HG03139 (cell line): ENCODE data around the gene UBR2.
"Not testable (repeated sequence)": the region's sequence is repeated elsewhere in the genome, so short reads cannot be mapped to it uniquely, and the experiment has no call there.

Source experiments
- ATAC-seq: cut with Tn5 transposase; IDR thresholded peaks from one replicate; pipeline ENCODE4 v1.9.1; 2021; ENCODE audit not compliant: unreplicated experiment

UBR2 gene

DNA sequence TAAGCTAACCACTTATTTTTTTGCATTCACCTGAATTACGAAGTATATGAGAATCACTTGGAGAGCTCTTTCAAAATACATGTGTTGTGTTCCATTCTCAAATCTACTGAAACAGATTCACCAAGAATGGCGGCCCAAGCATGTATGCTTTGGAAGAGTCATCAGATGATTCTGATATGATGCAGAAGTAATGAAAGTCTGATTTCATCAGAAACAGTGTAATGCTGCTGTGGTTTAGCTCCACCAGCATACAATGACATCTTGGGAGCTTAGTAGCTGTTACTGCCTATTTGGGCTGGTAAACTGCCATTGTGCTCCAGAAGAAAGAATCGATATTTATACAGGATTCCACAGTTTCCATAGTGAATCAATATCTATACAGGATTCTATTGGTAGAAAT is 52.9 kb downstream of the UBR2 start:
- no peak for ATAC-seq

DNA sequence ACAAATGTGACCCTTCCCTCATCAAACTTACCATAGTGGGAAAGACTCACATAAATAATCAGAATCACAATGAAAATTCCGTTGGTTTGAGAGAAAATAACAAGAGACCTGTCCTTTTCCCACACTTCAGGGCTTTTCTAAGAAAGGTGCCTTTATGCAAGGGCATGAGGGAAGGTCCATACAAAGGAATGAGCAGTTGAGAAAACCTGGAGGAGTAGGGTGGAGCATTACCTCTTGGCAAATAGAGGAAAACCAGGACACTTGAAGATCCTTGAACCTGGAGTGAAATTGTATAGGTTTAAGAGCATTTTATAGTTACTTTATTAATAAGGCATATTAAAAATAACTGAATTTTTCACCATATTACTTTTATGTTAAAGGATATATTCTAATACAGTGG is 54.3 kb downstream of the UBR2 start:
- no peak for ATAC-seq

DNA sequence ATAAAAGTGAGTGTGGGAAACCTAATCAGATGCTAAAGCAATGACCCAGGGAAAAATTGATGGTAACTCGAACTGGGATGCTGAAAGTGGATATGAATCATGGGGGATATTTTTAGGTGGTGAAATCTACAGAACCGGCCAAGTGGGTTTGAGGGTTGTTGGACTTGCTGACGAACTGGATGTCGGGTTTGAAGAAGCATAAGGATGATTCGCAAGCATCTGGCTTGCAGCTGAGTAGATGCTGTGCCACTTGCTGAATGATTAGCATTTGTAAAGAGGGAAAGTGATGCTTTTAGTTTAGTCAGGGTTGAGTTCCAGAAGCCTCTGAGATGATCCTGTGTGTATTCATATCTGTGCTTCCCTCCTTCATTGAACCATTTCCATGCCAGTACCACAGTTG is 54.9 kb downstream of the UBR2 start:
- ATAC-seq: no peak

DNA sequence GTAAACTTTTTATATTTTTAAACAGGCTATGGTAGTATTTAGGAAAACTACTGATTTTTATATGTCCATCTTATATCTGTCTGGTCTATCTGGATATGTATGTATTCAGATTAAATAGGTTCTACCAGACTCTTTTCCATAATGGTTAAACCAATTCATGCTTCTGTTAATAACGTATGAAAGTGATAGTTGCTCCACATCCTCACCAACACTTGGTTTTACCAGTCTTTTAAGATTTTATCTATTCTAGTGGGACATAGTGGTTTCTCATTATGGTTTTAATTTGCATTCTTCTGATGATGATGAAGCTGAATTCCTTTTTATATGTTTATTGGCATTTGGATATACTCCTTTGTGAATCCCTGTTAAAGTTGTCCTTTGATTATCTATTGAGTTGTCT is 56.1 kb downstream of the UBR2 start:
- no peak for ATAC-seq

DNA sequence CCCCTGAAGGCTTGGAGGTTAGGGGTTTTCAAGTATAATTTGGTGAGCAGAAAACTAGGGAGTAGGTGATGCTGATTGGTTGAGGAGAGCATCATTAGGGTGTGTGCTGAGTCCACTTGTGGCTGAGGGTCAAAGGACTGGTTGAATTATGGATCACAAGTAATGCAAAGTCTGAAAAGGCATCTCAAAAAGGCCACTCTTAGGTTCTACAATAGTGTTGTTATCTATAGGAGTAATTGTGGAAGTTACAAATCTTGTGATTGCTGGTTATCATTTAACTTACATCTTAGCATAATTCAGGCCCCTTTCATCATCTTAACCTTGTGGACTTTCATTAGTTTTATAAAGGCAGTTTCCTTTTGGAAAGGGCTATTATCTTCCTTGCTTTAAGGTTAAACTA is 60.8 kb downstream of the UBR2 start:
- ATAC-seq: no peak

DNA sequence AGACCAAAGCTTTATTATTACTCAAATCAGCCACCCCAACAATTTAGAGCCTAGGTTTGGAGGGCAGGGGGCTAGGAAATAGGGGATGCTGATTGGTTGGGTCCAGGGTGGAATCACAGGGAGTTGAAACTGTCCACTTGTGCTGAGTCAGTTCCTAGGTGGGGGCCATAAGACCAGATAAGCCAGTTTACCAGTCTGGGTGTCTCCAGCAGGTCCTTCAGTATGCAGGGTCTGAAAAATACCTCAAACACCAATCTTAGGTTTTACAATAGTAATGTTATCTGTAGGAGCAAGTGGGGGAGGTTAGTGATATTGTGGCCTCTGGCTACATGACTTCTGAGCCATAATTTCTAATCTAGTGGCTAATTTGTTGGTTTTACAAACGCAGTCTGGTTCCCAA is 63.2 kb downstream of the UBR2 start:
- ATAC-seq: no peak

DNA sequence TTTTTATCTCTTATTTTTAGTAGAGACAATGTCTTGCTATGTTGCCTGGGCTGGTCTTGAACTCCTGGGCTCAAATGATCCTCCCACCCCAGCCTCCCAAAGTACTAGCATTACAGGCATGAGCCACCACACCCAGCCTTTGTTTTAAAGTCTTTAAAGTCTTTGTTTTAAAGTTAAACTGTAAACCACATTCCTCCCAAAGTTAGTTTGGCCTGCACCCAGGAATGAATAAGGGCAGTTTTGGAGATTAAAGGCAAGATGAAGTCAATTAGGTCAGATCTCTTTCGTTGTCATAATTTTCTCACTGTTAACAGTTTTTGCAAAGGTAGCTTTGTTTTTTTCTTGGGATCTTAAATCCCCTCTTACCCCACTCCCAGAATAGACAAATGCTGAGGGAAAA is 63.8 kb downstream of the UBR2 start:
- ATAC-seq: no peak

DNA sequence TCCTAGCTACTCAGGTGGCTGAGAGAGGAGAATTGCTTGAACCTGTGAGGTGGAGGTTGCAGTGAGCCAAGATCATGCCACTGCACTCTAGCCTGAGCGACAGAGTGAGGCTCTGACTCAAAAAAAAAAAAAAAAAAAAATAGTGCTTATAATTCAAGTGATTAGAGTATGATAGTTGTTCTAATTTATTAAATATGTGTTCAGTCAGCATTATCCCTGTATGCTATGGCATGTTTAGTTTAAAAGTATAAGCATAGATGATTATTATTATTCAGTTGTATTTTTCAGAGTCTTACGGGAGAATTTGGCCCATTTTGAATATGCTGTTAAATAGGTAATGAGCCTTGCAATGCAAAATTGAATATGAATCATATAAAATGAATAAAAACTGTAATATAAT is 64.8 kb downstream of the UBR2 start:
- ATAC-seq: no peak

DNA sequence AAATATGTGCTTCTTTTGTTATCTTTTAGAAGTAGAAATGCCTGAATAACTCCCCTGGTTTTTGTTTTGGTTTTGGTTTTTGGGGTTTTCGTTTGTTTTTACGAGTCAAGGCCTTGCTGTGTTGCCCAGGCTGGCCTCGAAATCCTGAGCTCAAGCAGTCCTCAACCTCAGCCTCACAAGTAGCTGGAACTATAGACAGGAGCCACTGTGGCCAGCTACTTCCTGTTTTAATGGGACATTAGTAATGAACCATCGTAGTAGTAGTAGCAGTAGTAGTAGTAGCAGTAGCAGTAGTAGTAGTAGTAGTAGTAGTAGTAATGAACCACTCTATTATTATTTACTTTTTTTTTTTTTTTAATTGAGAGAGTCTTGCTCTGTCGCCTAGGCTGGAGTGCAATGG is 66.0 kb downstream of the UBR2 start:
- ATAC-seq: no peak

DNA sequence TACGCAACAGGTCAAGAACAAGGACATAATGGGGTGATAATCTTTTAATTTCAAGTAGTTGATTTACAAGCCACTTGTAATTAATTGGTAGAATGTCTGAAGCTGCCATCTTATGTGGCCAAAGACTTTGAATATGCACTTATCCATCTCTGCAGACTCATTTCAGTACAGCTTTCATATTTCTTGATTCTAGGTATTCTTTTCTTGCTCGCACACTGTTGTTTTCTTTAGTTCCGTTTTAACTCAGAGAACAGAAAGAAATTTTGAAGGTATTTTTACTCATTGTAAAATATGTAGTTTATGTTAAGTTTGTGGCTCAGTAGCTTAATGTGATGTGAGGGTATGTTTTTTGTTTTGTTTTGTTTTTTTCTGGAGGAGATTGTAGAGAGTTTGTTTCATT is 73.9 kb downstream of the UBR2 start:
- no peak for ATAC-seq

DNA sequence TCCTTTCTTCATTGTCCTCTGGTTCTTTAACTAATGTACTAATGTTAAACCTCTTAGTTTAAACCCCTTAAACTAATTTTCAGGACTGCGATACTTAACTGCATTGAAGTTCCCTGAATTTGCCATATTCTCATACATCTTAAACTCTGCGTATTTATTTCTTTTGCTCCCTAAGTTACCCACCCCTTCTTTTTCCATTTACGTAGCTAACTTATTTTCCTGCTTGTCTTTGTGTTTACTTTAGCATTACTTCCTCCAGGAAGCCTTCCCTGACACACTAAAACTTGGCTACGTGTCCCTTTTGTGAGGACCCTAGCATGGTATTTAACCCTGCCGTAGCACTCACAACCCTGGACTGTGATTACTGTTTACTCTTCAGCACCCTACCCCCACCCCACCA is 79.0 kb downstream of the UBR2 start:
- ATAC-seq: no peak

DNA sequence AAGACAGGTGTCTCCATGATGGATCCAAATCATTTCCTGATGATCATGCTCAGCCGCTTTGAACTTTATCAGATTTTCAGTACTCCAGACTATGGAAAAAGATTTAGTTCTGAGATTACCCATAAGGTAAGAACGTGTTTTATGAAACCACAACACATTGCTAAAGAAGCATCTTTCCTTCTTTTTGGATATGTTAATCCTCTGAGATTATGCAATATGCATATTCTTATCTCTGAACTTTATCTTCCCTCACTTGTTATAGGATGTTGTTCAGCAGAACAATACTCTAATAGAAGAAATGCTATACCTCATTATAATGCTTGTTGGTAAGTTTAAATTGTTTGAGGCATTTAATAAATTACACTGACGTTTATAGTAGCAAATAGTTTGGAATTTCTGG is 80.4 kb downstream of the UBR2 start:
- ATAC-seq: no peak

DNA sequence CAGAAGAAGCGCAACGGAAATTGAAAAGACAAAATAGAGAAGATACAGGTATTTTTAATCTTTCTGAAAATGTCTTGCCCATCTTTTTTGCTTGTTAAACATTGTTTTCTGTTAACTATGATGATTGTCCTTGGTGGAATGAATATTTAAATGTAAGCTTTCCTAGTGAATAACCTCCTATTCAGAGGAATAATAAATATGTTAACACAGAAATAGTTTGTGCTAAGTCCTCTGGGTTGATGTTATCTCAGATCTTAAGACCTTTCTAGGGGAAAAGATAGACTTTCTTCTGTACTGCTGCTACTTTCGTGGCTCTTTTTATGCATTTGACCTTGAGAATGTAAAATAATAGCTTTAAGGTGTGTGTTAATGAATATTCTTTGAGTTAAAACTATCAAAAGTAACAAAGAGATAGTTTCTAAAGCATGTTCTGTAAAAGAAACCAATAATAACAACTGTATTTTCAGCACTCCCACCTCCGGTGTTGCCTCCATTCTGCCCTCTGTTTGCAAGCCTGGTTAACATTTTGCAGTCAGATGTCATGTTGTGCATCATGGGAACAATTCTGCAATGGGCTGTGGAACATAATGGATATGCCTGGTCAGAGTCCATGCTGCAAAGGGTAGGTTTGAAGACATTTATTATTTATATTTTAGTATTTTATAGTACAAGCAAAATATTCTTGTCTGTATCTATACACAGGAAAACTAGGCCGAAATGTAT is 88.4 kb downstream of the UBR2 start:
- ATAC-seq: no peak

DNA sequence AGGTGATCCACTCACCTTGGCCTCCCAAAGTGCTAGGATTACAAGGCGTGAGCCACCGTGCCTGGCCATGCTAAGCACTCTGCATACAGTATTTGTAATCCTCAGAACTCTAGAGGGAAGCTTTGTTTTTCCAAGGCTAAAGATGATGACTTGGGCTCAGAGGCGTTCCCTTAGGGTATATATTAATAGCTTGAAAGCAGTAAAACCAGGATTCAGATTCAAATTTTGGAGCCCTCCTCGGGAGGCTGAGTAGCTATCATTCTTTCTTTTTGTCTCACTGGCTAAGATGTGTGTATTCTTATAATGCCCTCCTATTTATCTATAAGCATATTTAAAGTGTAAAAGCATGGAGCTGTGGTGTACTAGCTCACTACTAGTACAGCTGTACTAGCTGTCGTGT is 90.0 kb downstream of the UBR2 start:
- no peak for ATAC-seq

DNA sequence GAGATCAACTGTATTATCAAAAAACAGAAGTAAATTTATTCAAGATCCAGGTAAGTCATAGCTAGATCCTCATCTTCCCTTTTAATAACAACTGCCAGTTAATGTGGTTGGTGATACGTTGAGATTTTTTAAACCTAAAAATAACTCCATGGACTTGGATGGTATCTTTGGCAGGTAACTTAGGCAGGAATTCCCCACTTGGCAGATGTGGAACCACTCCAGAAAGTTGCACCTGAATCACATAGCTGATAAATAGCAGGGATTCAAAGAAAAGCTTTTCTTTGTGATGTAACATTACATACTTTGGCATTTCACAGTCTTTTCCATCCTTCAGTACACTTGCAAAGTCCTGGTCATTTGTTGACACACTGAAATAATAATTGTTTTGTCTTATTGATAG is 96.0 kb downstream of the UBR2 start:
- no peak for ATAC-seq

DNA sequence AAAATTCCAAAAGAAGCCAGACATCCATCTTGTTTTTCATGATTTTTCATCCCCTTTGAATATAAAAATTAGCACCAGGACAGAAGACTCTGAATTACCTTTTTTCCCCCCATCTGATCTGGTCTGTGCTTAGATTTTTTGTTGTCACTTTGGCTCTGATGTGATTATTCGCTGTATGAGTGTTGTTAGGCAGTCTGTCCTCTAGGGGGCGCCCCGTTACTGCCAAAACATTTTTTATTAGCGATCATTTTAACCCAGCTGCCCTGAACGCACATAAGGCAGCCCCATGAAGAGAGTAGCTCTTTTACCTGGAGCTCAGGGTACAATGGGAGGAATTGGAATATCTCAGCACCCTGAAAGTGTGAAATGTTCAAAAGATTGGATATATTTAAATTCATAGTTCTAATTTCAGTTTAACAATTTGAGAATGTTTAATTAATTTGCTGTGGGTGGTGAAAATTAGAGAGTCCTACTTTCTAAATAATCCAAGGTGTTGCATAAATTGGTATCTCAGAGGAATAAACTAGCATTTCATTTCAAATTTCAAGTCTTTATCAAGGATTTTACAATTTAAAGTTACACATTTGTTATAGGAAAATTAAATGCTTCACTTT is 97.8 kb downstream of the UBR2 start:
- no peak for ATAC-seq

DNA sequence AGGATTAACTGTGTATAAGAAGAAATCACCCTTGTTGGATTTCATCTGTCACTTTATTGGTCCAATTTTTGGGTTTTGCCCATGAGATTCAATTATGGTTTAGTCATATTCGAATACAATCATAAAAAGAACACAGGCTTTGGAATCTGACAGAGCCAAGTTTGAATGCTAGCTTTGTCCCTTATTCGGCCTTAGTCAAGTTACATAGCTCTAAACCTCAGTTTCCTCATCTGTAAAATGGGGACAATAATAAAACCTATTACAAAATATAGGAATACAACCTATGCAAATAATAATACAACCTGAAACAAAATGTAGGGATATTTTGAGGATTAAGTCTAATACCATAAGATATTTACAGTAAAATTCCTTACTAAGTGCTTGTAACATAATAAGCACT is 100.9 kb downstream of the UBR2 start:
- ATAC-seq: no peak

DNA sequence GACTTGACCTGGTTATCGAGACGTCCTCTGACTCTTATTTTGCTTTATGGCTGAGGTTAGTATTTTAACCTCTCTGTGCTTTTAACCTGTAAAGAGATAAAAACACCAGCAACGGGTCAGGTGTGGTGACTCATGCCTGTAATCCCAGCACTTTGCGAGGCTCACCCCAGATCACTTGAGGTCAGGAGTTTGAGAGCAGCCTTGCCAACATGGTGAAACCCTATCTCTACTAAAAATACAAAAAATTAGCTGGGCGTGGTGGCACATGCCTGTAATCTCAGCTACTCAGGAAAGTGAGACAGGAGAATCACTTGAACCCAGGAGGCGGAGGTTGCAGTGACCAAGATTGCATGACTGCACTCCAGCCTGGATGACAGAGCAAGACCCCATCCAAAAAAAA is 110.5 kb downstream of the UBR2 start:
- ATAC-seq: not testable (repeated sequence)

DNA sequence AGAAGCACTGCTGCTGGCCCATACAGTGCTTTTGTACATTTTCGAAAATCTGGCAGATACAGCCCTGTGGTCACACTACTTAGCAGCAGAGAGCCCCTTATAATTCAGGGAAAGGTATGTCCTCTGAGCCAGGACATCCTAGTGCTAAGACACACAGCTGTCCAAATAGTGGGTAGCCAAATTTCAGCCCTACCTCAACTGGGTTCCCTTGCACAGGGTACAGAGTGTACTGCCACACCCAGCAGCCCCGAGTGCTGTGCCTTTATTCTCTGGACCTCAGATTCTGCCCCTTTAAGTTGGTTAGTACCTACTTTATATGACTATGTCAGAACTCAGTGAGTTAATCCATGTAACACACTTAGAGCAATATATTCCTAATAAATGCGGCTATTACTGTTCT is 111.0 kb downstream of the UBR2 start:
- no peak for ATAC-seq

DNA sequence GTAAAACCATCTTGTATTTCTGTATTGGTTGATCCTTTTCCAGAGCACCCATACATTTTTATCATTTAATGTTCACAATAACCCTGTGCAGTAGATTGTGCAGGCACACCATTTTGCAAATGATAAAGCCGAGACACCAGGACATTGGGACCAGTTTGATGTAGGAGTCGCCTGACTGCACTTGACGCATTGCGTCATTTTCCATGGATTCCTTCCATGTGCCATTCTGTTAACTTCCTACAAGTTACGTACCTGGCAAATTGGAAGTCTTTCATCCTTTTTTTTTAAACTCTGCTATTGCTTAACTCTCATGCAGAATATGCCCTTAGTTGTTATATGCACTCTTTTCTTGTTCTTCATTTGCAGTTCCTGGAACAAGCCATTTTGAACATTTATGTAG is 115.5 kb downstream of the UBR2 start:
- no peak for ATAC-seq

DNA sequence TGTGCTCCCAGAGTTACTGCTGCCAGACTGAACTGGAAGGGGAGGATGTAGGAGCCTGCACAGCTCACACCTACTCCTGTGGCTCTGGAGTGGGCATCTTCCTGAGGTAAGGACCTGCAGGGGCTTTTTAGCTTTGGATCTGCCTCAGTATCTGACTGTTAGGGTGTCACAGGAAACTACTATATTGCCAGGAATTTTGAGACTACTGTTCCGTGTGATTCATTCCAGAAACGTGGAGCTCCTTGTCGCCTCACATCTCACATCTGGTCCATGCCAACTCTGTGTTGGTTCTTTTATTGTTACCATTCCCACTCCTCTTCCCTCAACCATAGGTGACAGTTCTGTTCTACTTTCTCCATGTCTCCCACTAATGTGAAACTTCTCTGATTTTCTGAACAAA is 124.5 kb downstream of the UBR2 start:
- ATAC-seq: no peak

DNA sequence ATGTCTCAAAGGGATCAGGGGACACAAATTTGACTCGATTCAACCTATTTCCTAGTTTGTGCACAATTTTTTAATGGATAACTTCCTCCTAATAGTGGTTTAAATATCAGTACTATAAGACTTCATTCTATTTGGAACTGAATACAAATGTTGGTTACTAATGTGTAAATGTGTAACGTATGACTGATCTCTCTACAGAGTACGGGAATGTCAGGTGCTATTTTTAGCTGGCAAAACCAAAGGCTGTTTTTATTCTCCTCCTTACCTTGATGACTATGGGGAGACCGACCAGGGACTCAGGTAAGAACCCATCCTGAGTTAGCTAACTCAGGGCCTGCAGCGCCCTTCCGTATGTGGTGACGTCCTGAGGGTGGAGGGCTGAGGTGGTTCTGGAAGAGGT is 125.5 kb downstream of the UBR2 start:
- ATAC-seq: no peak

DNA sequence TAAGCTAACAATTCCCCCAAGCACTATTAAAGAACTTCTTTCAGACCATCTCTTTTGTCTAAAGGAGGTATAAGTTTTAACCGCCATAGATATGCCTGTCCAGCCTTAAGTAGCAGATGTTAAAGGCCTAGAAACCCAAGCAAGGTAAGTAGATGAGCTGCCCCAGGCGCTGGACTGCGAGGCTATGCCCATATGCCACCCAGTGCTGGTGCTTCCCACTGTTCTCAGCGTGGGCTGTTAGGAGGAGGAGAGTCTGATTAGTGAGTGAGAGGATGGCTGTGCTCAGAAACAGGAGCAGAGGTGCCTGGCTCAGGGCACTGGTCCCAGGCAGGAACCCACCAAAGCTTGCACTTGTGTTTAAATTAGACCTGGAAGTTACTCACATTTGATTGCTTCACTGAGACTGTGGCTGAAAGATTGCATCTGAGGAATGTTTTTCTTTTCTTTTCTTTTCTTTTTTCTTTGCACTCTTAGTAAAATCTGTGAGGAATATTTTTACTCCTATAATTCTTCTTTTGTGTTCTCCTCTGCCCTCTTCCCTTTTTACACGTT is 126.4 kb downstream of the UBR2 start:
- no peak for ATAC-seq
